Endothelial cell of umbilical vein (primary cell): ENCODE results near the gene VSX1.
A peak's percentile ranks its signal among the peaks of the same experiment; 100 is the strongest.

ENCODE experiments used
- CTCF ChIP-seq, 2 donors: IDR thresholded peaks; 1 replicate in 1 of 2; 2 replicates in 1 of 2; pipeline ENCODE4 v1.5.1; 2011; ENCODE audit warnings: low read length in 2 of 2, mild to moderate bottlenecking in 2 of 2, moderate library complexity in 2 of 2, control low read depth in 1 of 2, inconsistent platforms in 1 of 2, low read depth in 1 of 2; ENCODE audit not compliant: insufficient read depth in 1 of 2; ENCODE audit errors: extremely low read depth in 1 of 2
- EZH2 ChIP-seq: IDR thresholded peaks from 2 replicates; pipeline ENCODE4 v1.6.1; 2012; ENCODE audit warnings: borderline replicate concordance, low read depth, mild to moderate bottlenecking, moderate library complexity, low read length, inconsistent platforms; ENCODE audit not compliant: severe bottlenecking
- FOS ChIP-seq: IDR thresholded peaks from 2 replicates; pipeline ENCODE4 v1.6.1; 2011; ENCODE audit warnings: mild to moderate bottlenecking, low read length, moderate library complexity, borderline replicate concordance; ENCODE audit not compliant: insufficient read depth
- GATA2 ChIP-seq: IDR thresholded peaks from 2 replicates; pipeline ENCODE4 v1.7.0; 2011; ENCODE audit warnings: low read depth, mild to moderate bottlenecking, moderate library complexity, mixed read lengths, low read length; ENCODE audit not compliant: insufficient read length, insufficient read depth
- JUN ChIP-seq: IDR thresholded peaks from 2 replicates; pipeline ENCODE4 v1.6.1; 2011; ENCODE audit warnings: borderline replicate concordance, low read depth; ENCODE audit not compliant: insufficient read length, insufficient read depth
- MYC ChIP-seq: IDR thresholded peaks from one replicate; pipeline ENCODE4 v1.6.1; 2011; ENCODE audit warnings: mild to moderate bottlenecking, low read depth, low read length
- POLR2A ChIP-seq: IDR thresholded peaks from 2 replicates; pipeline ENCODE4 v1.6.1; 2012; ENCODE audit warnings: low read depth, mild to moderate bottlenecking, control low read depth, low read length
- POLR2AphosphoS5 ChIP-seq: IDR thresholded peaks from 2 replicates; pipeline ENCODE4 v1.6.1; 2012; ENCODE audit warnings: low read depth, mild to moderate bottlenecking, control low read depth, low read length, moderate library complexity; ENCODE audit not compliant: insufficient read depth
- TF ChIP-seq, protein P1 (sequence below): IDR thresholded peaks from 2 replicates; pipeline ENCODE4 v1.6.1; 2011; ENCODE audit not compliant: insufficient read depth, insufficient read length

DNA sequence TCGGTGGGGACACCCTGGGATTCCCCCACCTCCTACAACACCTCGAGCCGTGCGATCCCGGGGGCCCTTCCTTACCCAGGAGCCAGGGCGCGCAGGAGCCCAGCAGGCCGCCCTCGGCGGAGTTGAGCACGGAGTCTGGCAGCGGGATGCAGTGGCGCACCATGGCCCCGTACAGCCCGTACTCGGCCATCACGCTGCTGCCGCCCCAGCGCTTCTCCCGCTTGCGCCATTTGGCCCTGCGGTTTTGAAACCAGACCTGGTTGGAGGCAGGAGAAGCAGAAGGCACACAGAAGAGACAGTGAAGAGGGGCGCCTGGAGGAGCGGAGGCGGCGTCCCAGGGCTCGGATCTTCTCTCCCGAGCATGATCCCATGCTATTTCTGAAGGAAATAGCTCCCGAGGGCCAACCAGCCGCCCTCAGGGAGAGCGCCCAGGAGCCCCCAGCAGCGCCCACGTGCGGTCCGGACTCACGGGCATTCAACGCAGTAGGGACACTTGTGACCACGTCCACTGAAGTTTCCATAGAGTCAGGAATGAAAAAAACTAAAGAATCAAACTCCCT, 4.3 kb downstream of the VSX1 start:
- TF ChIP-seq CTCF (IDR thresholded peaks at IDR 0.05; ENCODE audit: extremely low read depth in 1 of 2, insufficient read depth in 1 of 2, low read depth in 1 of 2, low read length in 2 of 2), result no peak
- TF ChIP-seq POLR2A, result no peak
- no peak for TF ChIP-seq FOS
- TF ChIP-seq GATA2, result no peak
- no peak for TF ChIP-seq MYC
- TF ChIP-seq POLR2AphosphoS5, result no peak
- TF ChIP-seq EZH2, result peak; percentile 67
- TF ChIP-seq, protein P1, sequence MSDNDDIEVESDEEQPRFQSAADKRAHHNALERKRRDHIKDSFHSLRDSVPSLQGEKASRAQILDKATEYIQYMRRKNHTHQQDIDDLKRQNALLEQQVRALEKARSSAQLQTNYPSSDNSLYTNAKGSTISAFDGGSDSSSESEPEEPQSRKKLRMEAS, result no peak
- TF ChIP-seq JUN, result no peak
